Loucy (cell line): ENCODE data around the gene BLTP3B.

Experiments used
- EZH2phosphoT487 ChIP-seq: fragments of 200-600 bp; IDR thresholded peaks from 2 replicates; pipeline ENCODE4 v1.6.1; 2018; ENCODE audit warnings: antibody characterized with exemption, mild to moderate bottlenecking, moderate library complexity, borderline replicate concordance
- TF ChIP-seq, protein P1 (sequence below): fragments of 200-600 bp; sonication (generic); conservative IDR thresholded peaks from 2 replicates; pipeline ENCODE4 v1.5.1; 2014; ENCODE audit warnings: mild to moderate bottlenecking, antibody characterized with exemption, low read length

DNA sequence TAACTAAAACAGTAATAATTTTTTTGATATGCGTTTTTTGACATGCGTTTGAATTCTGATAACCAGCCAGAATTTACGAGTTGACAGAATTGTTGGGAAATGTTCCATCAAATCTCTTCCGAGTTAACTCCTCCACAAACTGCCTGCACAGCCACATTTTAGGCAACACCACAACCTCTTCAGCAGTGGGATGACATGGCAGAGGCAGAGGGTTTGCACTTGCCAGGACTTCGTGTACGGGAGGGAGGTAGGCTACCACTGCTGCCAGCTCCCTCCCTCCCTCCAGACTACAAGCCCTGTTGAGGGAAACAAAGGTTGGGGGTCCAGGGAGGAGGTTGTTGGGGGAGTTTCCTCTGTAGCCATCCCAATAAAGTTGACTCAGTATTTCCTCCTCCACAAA lies 43.4 kb upstream of the BLTP3B start:
- TF ChIP-seq, protein P1, sequence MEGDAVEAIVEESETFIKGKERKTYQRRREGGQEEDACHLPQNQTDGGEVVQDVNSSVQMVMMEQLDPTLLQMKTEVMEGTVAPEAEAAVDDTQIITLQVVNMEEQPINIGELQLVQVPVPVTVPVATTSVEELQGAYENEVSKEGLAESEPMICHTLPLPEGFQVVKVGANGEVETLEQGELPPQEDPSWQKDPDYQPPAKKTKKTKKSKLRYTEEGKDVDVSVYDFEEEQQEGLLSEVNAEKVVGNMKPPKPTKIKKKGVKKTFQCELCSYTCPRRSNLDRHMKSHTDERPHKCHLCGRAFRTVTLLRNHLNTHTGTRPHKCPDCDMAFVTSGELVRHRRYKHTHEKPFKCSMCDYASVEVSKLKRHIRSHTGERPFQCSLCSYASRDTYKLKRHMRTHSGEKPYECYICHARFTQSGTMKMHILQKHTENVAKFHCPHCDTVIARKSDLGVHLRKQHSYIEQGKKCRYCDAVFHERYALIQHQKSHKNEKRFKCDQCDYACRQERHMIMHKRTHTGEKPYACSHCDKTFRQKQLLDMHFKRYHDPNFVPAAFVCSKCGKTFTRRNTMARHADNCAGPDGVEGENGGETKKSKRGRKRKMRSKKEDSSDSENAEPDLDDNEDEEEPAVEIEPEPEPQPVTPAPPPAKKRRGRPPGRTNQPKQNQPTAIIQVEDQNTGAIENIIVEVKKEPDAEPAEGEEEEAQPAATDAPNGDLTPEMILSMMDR = no peak
- no peak for TF ChIP-seq EZH2phosphoT487
